NCI-H187 treated with DMSO at 0.1 percent for 48 hours (cell line): ENCODE data around the gene MYPOP.

Experiments used
- DNase-seq: peaks from one replicate; lab custom pipeline; 2025; lab: John Stamatoyannopoulos, UW

MYPOP gene

DNA sequence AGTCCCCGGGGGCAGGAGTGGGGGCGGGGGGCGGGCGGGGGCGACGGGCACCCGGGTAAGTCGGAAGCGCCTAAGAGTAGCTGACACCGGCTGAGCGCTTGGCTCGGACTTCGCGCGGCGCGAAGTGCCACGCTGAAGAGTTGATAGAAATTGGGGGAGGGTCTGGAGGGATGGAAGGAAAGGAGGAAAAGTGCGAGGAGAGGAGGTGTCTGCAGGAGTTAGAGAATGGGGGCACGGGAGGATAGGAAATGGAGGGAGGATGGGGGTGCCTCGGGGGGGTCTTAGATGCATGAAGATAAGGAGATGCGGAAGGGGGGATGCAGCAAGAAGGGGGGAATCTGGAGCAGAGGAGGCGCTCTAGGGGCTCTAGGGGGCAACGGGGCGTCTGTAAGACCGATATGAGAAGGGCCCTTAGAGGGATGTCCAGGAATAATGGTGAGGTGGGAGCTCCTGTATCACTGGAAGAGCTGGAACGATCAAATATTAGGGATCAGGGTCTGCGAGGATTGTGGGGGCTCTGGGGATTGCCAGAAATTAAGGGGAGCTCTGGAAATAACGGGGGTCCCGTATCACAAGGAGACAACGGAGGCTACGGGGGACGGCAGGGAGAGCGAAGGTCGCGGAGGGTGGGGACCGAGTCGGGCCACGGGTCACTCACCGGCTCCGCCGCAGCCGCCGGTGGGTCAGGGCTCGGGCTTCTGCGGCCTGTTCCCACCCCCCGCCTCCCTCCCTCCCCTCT, at the start of gene MYPOP:
TSS of gene MYPOP (minus strand) at position 702 of the 739 bp plus-strand sequence. CDS start 840 bp downstream, outside the sequence.
- DNase-seq: no peak

- DNase-seq: no peak
Measured at GRCh38 chr19:45947926-45948325, 45.5 kb upstream of the MYPOP start.

GRCh38 chr19:45940515-45940805, 38.0 kb upstream of the MYPOP start:
- DNase-seq: no peak

- DNase-seq: no peak
Measured at GRCh38 chr19:45939792-45940514, 37.5 kb upstream of the MYPOP start.

DNA sequence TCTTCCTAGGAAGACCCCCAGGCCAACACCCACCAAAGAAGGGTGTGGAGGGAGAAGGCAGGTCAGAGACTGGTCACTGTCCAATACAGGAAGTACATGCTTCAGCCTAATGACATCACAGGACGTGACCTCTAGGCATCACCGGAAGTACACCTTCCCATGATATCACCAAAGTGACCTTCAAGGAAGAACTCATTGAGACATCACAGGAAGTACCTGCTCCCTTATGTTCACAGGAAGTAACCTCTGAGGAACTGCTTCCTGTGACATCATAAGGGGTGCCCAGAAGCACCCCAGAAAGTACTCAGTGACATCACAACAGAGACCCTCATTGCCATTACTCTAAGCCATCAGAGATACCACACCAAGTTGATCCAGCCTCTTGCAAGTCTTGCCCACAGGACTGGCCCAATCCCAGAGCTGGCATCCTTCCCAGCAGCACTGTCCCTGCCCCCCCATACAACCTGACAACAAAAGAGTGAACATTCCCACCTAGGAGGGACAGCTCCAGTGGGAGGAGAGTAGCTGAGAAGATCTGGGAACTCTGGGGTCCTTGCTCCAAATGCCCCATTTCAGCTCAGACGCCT, 36.4 kb upstream of the MYPOP start:
- no peak for DNase-seq

GRCh38 chr19:45935267-45935666, 32.9 kb upstream of the MYPOP start:
- no peak for DNase-seq

DNA sequence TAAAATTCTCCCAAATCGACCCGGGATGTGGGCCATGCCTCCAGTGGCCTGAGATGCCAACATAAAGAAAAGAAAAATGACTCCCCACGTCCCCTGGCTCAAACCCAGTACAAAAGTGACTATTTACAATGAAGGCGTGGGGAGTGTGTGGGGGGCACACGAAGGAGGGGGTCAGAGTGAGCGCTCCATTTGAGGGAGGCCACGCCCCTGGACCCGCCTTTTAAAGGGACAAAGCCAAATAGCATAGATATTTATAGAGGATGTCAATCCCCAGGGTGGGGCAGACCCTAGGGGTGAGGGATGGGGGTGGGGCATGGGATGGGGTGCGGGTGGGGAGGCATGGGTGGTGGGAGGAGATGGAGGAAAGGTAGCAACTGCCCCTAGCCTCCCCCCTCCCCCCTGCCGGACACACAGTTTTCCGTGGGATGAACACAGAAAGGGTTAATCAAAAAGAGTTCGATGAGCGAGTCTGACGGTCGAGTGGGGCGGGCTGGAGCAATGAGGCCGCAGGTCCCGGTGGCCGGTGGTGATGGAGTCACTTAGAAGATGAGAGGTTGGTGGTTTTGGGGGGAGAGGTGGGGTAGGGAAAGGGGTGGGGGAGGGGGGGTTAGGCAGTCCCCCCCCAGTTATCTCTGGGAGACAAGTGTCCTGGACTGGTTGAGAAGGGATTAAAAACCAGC, 32.3 kb upstream of the MYPOP start:
- DNase-seq: no peak

DNA sequence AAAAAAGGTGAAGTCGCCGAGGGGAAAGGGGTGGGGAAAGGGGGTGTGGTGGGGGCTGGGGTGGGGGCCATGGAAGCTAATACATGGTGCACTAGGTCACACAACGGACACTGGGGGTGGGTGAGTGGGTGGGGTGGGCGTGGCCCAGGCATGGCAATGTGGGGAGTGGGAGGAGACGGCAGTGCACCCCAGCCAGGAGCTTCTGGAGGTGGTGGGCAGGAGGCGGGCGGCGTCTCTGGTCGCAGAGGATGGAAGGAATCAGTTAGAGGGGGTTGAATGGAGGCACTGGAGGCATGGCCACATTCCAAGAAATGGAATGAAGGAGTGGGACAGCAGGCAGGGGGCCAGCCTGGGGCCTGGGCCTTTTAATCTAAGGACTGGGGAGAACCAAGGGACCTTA, 31.3 kb upstream of the MYPOP start:
- DNase-seq: no peak

DNA sequence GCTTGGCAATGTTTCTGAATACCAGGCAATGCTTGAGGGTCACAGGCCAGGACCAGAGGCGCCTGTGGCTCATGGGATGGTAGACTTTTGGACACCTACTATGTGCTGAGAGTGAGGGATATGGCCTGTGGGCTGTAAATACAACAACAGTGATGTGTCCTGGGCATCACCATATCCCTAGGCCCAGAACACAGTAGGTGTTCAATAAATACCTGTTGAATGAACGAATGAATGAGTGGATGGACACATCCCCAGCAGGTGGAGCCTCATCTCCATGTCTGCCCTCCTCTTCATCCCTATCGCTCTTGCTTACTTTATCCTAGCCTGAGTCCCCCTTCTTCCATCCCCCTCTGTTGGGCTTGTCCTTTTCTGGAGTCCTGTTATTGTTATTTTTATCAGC, 28.6 kb upstream of the MYPOP start:
- no peak for DNase-seq

DNA sequence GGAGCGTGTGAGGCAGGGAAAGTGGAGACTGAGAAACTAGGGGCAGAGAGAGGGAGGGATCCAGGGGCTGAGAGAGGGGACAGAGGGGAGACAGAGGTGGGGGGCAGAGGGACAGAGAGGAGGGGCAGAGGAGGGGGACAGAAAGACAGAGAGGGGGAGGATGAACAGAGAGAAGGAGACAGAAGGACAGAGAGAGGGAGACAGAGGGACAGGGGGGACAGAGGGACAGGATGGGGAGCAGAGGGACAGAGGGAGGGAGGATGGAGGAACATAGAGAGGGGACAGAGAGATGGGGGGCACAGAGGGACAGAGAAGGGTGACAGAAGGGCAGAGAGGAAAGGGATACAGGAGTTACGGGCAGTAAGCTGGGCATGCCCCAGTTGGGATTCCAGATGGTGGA, 26.8 kb upstream of the MYPOP start:
- DNase-seq: no peak

DNA sequence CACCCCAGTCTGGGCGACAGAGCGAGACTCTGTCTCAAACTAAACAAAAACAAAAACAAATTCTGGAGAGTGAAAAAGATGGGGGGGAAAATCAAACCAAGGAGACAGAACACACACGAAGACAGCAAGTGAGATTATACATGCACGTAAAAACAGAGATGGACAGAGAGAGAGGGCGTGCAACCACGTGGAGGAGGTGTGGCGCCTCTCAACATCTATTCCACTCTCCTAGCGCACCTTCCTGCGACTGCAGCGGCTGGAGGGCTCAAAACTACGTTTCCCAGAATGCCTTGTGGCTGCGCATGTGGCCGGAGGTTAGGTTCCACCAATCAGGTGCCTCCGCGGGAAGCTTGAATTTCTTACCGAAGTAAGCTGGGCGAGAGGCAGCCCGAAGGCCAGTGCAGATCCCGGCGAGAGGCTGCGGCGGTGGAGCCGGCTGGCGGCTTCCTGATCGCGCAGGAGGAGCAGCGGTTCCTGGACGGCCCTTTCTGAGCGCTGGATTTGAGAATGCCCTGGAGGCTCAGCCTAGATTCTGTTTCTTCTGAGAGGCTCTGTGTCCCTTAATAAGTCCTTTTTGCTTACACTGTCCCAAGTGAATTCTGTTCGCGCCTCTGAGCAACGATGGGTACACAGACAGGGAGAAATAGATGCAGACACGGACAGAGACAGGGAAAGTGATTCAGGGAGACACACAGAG, 25.3 kb upstream of the MYPOP start:
- peak; percentile 63 for DNase-seq

- DNase-seq: no peak
Measured at GRCh38 chr19:45924891-45925447, 22.6 kb upstream of the MYPOP start.

GRCh38 chr19:45922281-45922680, 19.9 kb upstream of the MYPOP start:
- DNase-seq: no peak

DNA sequence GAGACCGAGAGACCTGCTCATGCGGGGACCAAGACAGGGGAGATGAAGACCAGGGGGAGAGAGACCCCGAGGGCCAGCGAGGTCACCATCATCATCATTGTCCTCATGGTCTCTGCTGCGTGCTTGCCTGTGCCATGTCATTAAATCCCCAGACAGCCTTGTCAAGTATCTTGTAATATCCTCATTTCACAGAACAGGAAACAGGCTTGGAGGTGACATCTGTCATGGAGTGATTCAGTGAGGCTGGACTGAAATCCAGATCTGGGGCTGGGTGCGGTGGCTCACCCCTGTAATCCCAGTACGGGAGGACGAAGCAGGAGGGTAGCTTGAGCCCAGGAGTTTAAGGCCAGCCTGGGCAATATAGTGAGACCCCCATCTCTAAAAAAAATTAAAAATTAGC, 18.0 kb upstream of the MYPOP start:
- no peak for DNase-seq

DNA sequence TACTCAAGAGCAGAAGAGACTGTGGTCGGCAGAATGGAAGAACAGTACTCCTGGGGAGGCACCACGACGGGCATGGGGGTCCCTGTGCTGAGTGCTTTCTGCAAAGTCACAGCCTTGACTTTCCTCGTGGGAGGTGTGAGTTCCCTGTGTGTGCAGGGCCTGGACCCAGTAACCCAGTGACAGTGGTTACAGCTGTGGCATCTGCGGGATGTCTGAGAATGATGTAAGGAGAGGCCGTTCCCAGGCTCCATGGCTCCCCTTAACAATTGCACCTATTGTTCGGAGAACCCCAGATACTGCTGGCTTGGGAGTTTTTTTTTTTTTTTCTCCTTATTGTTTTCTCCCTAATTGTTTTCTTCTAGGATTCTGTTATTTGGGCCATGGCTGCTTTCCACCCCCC, 17.3 kb upstream of the MYPOP start:
- DNase-seq: no peak

GRCh38 chr19:45918721-45919120, 16.3 kb upstream of the MYPOP start:
- DNase-seq: no peak

GRCh38 chr19:45917421-45918091, 15.1 kb upstream of the MYPOP start:
- DNase-seq: no peak

- DNase-seq: no peak
Measured at GRCh38 chr19:45913874-45914830, 11.7 kb upstream of the MYPOP start, which contains the start of gene NANOS2. Gene NANOS2 (minus strand): TSS chr19:45914778. CDS start chr19:45914693, 85 bp downstream.

DNA sequence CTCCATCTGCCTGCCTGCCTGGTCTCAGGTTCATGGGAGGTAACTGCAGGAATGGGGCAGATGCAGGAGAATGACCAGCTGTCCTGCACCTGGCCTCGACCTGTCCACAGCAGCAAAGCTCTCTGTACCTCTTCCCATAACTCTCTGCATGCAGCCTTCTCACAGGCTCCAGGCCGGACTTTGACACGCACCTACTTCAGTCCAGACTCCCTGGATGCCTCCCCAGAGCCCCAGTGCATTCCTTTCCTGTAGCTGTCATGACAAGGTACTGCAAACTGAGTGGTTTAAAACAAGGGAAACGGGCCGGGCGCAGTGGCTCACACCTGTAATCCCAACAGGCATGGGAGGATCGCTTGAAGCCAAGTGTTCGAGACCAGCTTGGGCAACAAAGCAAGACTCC, 8.9 kb upstream of the MYPOP start:
- DNase-seq: no peak

DNA sequence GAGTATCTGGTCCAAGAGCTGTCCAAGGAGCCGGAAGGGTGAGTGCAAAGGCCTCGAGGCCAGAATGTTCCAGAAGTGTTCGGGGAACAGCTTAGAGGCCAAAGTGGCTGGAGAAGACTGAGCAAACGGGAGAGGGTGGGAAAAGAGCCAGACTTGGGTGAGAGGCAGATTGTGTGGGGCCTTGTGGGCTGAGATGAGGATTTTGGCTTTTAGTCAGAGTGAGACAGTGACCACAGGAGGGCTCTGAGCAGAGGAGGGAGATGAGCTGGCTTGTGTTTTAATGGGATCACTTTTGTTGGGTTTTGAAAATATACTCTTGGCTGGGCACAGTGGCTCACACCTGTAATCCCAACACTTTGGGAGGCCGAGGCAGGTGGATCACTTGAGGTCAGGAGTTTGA, 6.5 kb upstream of the MYPOP start:
- DNase-seq: no peak
